SKM-1 (cell line): Measurements from ENCODE around the gene THYN1.
"Not testable (repeated sequence)": the region's sequence is repeated elsewhere in the genome, so short reads cannot be mapped to it uniquely, and the experiment has no call there.

Experiments
- DNase-seq: peaks from one replicate; lab custom pipeline; 2025; ENCODE audit not compliant: unreplicated experiment; lab: John Stamatoyannopoulos, UW

Gene THYN1

DNA sequence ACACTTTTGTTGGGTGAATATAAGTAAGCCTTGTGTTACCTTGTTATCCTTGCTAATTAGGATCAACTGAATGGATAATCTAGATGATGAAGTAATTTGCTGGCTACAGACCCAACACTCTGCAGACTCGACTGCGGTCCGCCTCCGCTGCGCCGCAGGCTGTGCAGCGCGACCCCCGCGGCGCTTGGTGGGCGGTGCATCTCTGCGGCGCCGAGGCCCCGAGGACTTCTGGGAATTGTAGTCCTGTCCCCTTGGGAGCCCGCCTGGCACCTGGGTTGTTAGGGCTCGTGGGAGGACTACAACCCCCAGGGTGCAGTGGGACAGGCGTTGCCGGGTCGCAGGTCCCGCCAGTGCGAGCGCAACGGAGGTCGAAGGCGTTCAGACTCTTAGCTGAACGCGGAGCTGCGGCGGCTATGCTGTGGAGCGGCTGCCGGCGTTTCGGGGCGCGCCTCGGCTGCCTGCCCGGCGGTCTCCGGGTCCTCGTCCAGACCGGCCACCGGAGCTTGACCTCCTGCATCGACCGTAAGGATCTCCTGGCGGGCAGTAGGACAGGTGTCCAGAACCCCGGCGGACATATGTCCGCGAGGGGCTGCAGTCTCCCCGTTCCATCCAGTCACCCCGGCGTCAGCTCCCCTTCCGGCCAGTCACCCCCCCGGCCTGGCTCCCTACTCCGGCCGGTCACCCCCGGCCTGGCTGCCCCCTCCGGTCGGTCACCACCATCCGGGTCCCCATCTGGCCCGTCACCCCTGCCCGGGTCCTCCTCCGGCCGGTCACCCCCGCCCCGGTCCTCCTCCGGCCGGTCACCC is at the start of gene THYN1, which contains the start of gene ACAD8:
Gene THYN1, minus strand, starts transcription at position 165 of the 806 bp plus-strand sequence. CDS start 470 bp downstream, outside the sequence.
Gene ACAD8, plus strand, starts transcription at position 381 of the 806 bp plus-strand sequence. Its CDS starts 33 bp downstream, at position 414.
- peak; percentile 87 for DNase-seq

DNA sequence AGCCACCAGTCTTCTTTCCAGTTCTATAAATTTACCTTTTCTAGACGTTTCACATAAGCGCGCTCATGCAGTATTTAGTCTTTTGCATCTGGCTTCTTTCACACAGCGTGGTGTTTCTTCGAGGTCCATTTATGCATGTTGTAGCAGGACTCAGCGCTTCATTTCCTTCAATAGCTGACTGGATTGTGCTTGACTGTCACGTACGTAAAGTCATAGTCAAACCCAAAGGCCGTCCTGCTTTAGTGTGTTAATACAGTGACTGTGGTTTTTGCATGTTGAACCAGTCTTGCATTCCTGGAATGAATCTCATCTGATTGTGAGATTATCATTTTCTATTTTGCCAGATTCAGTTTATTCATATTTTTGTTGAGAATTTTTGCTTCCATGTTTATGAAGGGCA is 41.5 kb upstream of the THYN1 start:
- no peak for DNase-seq

DNA sequence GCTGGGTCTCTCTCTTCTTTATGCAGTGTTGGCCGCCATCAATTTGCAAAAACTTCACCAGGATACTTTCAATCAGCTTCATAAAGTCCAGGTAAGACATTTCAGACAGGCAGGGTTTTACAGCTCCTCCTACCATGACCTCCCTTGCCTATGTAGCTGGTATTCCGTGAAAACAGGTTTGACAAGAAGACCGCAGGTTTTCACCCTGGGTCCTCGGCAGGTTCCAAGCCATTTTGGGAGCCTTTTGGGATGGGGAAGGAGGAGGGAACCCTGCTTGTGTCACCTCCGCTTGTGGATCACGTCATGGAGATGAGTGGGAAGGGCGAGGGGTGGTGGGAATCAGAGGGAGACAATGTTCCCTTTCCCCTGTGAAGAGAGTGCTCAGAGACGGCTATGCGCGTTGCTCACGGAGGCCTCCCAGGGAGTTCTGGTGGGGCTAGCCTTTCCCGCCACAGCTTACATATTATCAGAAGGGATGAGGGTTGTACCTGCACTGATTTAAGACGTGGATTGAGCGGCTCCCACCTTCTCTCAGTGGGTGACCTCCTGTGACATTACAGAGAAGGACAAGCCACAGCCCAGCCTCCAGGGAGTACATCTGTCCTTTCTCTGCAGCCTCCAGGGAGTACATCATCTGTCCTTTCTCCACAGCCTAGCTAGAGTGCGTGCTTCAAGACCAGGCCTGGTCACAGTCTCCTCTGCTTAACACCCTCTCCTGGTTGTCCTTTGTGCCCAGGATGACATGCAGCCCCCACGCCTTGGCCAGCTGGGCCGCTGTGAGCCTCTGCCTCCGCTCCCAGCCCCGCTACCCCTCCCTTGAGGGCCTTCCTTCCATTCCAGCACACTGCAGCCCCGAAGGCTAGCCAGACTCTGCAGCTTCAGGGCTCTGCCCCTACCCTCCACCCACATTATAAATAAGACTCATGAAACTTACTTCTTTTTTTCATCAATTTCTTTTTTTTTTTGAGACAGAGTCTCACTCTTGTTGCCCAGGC is 40.3 kb upstream of the THYN1 start:
- no peak for DNase-seq

DNA sequence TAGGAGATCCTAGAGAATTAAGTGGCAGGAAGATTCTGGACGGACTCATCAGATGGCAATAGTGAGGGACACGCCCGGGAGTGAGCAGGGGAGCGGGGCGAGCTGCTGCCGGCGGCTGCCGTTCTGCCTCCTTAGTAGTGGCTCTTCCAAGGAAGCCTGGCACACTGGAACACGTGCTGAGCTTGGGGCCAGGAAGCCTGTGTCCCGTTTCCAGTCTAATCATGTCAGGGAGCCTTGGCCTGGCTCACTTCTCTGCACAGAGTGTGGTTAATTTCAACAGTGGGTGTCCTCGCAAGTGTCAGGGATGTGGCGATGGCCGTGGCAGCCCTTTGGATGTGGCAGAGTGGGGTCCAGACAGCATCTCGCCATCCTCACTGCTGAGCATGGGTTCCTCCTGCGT is 39.5 kb upstream of the THYN1 start:
- no peak for DNase-seq

DNA sequence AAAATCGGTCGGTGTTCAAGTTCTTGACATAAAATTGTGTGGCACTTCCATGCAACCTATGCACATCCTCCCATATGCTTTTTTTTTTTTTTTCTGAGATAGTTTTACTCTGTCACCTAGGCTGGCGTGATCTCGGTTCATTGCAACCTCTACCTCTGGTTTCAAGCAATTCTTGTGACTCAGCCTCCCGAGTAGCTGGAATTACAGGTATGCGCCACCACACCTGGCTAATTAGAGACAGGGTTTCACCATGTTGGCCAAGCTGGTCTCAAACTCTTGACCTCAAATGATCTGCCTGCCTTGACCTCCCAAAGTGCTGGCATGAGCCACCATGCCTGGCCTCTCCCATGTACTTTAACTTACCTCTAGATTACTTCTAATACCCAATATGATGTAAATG is 38.0 kb upstream of the THYN1 start:
- no peak for DNase-seq

DNA sequence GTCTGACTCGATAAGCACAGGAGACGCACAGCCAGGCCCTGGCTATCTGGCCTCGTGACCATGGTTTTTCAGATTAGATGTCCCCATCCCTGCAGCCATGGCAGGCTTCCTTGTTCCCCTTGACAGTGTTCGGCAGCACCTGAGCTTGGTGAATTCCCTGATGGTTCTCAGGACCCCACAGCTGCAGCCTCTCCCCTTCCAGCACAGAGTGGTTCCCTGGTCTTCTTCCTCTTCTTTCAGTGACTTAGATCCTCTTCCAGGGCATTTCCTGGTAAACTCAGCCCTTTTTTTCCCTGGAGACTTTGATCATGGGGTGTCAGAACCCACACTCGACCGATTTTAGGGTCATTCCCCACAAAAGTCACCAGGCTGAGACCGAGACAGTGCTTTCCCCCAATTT is 37.5 kb upstream of the THYN1 start:
- no peak for DNase-seq

DNA sequence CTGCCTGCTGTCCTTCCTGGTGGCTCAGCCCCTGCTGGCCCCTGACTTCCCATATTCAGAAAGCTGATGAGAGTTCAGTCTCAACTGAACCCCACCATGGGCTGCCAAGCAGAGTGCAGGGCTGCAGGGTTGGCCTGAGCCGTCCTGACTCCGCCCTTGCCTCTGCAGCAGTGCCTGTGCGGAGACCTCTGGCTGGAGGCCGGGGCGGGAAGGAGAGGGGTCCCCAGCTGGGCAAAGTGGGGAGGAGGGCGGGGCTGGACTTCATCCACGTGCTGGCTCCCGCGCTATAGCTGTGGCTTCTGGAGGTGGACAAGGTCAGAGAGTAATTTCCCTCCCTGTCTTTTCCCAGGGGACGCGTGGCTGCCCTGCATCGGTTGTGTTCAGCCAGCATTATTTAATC is 36.6 kb upstream of the THYN1 start:
- no peak for DNase-seq

DNA sequence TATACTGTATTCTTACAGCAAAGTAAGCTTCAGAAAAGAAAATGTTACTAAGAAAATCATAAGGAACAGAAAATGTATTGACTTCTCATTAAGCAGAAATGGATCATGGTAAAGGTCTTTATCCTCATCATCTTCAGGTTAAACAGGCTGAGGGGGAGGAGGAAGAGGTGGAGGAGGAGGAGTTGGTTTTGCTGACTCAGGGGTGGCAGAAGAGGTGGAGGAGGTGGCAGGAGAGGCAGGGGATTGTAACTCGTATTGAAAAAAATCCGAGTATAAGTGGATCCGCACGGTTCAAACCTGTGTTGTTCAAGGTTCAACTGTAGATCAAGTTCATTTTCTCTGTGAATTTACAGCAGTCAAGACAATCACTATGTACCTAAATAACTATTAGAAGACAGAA is 36.0 kb upstream of the THYN1 start:
- no peak for DNase-seq

DNA sequence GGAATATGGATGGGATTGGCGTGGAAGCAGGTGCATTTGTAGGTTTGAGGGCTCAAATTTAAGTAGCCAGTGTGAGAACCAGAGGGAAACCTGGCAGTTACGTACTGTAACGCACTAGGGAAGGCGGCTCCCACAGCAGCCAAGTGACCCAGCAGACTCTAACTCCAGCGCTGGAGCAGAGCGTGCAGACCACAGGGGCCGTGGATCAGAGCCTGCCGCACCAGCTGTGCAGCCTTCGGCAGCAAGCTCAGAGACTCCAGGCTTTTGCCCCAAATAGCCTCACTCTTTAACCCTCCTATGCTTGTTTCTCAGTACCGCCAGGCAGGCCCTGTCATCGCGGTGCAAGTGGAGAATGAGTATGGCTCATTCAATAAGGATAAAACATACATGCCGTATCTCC is 35.3 kb upstream of the THYN1 start:
- no peak for DNase-seq

DNA sequence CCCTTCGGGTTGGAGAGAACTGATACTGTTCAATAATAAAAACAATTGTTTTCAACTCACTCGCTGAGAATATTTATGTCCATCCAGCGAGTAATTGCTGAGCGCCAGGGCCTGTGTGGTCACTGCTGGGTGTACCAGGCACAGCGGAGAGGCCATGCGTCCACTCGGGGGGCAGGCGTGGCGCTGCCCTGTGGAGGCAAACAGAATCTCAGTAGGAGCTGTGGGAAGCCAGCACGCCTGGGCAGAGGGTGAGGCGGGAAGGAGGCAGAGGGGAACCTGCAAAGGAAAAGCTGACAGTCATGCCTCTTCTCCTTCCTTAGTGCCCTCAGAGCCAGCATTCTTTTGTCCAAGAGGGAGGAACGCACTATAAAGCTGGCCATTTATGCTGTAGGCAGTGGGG is 34.4 kb upstream of the THYN1 start:
- DNase-seq = no peak

DNA sequence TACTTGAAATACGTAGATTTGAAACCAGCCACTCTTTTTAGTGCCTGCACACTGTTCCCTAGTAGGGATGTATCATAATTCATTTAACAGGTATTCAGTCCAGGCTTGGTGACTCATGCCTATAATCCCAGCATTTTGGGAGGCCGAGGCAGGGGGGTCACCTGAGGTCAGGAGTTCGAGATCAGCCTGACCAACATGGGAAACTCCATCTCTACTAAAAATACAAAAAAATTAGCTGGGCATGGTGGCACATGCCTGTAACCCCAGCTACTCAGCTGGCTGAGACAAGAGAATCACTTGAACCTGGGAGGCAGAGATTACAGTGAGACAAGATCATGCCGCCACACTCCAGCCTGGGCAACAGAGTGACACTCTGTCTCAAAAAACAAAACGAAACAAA is 31.2 kb upstream of the THYN1 start:
- not testable (repeated sequence) for DNase-seq

DNA sequence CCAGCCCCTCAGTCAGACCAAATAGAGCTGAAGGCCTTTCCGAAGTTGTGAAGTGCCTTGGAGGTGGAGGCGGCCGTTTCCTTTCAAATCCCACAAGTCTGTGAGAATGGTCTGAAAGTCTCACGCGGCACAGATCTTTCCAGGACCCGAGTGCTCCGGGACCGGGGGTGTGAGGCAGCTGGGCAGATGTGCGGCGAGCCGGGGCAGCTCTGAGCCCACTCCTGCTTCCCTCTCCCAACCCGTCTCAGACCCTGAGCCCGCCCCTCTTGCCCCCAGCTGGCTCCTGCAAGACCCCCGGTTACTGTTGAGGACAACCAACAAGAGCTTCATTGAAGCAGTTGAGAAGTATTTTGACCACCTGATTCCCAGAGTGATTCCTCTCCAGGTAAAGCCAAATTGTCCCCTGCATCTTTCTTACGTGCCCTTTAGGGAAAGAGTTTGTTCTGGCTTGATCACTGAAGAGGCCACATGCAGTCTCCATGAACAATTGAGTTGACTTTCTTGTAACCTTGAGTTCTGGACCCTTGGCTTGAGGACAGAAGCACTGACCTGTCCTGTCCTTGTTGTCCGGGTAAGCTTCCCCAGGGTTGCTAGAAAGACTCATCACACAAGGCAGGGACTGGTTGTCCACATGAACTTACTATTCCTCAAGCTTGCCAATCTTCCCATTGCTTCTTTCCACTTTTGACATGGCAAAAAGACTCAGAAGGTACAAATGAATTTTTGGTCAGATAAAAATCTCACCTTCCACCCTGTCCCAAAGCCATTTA is 30.5 kb upstream of the THYN1 start:
- DNase-seq = no peak

DNA sequence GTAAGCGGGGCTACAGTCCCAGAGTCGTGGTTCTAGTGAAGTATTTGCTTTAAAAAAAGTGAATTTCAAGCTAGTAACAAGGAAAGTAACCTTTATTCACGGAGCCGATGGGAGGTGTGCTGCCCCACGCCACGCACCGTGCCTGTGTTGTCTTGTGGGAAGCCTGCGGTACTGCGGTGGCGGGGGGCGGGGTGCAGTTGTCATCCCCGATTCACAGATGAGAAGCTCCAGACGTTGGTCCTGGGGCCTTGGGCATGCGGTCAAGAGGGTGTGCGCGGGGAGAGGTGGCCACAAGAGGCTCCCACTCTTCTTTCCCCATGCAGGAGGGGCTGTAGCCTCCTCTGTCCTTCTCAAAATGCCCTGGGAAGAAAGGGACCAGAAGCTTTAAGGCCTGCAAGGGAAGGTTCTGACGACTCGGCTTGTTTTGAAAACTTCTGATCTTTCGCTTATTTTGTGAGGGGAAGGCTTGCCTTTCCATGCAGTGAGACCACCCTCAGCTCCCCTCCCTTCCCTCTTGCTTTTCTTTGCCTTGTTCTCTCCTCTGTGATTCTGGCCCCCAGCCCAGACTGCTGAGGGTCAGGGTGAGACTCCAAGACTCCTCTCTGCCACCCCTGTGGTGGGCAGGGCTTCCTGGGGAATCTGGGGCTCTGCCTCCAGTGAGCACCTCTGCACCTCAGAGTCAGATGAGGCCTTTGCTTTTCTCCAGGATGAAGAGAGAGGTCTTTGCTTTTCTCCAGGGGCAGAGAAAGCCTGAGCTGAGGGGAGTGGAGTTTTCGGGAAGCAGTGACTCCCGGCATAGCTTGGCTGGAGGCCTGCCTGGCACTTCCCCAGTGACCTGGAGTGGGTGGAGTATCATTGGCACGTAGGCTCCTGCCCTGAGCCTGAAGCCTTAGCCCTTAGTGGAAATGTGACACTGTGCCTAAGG is 29.2 kb upstream of the THYN1 start:
- DNase-seq = no peak

DNA sequence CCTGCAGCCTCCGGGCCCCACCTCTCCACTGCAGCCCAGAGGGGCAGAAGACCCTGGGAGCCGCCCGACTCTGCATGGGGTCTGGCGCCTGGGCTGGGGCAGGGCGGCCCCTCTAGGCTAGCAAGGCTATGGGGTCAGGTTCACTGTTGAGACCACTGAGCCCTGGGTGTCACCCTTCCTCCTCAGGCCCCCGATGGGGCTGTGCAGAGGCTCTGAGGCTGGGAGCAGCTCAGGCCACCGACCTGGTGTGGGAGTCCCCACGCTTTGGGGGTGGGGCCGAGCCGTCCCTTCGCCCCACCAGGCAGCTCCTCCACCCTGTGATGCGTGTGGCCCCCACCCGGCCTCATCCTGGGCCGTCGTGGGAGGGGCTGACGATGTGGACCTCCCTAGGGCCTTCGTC is 28.5 kb upstream of the THYN1 start:
- DNase-seq = not testable (repeated sequence)

DNA sequence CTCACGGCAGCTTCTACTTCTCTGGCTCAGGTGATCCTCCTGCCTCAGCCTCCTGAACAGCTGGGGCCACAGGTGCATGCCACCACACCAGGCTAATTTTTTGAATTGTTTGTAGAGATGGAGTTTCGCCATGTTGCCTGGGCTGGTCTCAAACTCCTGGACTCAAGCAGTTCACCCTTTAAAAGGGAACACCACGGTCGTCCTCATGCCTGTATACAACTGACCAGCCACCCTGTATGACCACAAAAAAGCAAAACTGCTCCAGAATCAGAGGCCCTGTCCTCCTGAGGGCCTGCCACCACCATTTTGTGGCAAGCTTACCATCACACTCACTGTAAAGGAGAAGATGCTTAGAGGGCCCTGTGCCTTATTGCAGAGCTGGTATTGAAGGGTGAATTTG is 25.2 kb upstream of the THYN1 start:
- DNase-seq = no peak

DNA sequence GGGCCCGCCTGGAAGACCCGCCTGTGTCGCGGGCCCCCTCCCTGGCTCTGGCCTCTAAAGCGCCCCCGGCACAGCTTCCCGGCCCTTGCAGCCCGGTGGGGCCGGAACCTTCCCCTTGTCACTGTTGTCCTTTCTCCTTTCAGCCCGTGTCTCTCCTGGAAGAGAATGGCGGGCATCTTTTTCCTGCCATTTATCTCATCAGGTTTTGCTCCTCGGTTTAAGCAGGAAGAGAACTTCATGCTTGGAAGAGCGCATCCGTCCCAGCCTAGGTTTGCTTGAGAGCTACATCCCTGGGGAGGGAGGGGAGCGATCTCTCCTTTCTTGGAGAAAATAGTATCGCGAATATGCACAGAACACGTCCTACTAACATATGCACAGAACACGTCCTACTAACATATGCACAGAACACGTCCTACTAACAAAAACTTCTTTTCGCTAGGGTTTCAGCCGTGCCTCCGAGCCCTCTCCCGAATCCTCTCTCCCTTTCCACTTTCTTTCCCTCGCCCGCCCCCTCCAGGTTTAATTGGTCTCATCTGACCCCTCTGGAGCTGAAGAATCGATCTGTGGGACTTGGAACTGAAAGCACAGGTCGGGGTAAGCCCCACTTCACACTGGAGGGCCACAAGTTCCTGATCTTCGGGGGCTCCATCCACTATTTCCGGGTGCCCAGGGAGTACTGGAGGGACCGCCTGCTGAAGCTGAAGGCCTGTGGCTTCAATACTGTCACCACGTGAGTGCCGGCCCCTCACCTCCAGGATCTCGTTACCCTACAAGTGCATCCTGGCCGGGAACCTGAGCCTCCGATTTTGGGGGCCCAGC is 24.2 kb upstream of the THYN1 start:
- no peak for DNase-seq

DNA sequence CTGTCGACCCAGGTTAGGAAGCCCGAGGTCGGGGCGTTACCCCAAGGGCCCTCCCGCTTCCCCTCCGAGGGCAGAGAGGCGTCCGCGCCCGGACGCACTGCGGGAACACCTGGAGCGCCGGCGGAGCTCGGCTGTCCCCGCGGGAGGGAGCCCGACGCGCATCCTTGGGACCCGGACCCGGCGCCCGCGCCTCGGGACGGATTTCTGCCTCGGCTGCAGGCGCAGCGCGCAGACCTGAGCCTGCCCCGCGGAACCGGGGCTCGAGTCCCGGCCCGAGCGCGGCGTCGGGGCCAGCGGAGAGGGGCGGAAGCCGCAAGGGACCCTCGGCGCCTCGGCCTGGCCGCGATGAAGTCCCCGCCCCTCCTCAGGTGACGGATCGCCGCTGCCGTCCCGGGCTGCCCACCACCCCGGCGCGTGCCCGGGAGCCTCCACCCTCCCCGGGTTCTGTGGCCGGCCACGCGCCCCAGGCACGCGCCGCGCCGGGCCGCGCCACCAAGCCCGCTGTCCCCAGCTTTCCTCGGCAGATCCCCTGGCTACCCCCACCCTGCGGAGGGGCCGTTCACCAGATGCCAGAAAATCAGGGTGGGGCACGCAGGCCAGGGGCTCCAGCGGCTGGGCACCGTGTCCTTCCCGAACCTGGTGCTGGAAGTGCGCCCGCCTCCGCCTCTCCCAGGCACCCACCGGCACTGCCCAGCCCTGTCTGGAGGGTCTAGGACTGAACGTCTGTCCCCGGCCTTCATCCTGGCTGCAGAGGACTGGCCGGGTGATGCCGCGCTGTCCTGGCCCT is 23.4 kb upstream of the THYN1 start:
- DNase-seq = no peak
